GM18517 (cell line): Measurements from ENCODE around the gene YLPM1.

ENCODE experiments used
- ATAC-seq: cut with Tn5 transposase; IDR thresholded peaks from one replicate; pipeline ENCODE4 v1.9.1; 2021; ENCODE audit warnings: mild to moderate bottlenecking, moderate library complexity; ENCODE audit not compliant: unreplicated experiment

The YLPM1 gene

DNA sequence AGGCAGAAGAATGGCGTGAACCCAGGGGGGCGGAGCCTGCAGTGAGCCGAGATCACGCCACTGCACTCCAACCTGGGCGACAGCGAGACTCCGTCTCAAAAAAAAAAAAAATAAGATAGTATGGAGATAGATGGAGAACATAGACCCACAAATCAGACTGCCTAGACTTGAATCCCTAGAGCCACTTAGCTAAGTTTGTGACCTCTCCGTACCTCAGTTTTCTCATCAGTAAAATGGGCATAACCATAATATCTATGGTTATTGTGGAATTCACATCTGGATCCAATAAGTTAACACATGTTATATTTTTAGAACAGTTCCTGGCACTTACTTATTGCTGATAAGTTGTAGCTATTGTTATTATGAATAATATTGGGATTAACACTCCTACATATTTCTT, 105.6 kb downstream of the YLPM1 start:
- ATAC-seq, result no peak

DNA sequence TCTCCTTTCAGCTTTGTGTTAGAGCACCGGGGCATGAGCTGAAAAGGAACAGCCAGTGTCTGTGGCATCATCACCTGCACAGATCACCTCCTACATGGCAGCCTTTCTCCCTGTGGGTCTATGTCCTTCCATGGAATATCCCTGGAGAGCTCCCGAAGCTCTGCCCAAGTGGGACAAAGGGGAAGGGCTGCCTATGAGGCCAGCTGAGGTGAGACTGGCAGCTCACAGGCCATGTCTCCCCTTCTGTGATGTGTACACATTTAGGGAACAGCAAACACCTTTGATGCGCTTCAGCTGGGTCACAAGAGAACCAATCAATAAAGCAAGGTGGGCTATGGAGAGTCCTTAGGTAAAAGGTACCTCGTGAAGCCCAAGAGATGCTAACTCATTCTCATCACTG, 108.7 kb downstream of the YLPM1 start:
- no peak for ATAC-seq

DNA sequence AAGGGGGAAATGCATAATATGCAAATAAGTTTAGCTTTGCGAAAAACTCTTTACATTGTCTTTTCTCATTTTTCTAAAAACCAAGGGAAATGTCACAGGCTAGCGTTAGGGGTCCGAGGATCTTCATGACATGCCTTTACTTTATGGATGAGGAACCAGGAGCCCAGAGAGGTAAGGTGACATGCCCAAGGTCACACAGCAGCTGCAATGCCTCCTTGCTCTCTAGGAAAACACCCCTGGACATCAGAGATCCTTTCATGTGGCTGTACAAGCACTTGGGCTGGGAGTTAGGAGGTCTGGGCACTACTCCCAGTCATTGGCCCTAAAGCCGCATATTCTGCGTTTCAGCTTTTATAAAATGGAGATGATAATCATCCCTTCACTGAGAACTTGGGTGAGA, 112.1 kb downstream of the YLPM1 start:
- no peak for ATAC-seq

DNA sequence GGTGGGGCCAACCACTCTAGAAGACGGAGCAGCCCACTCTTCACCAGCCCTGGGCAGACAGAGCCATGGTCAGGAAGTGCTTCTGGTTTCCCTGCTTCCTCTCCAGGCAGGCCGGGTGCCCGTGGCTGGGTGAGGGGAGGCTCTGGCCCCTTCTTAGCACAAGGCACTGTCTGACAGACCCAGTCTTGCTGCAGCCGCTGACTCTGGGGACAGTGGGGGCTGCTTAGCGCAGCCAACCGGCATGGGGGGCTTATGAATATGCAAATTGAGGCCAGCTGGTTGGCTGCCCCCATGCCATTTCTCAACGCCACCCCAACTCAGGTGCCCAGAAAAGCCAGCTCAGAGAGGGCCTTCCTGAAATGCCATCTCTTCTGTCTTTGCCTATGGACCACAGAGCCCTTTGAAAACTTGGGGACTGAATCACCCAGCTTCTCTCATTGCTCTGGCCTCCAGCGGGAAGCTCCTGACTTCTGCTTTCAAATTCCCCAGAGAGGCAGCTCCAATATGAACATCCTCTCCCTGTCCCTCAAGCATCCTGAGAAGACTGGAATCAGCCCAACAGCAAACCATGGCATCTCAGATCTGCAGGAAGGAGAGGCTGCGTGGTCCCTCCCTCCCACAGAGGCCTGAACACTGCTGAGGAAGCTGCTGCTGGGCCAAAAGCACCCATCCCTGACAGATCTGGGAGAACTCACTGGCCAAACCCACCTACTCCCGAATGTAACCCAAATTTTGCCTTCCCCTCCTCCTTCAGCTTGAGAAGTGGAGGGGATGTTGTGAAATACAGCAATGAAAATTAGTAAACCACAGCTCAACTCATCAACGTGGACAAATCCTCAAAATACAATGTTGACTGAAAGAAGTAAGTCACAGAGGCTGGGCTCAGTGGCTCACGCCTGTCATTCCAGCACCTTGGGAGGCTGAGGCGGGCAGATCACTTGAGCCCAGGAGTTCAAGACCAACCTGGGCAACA, 113.1 kb downstream of the YLPM1 start, which contains the start of gene PROX2:
TSS of gene PROX2 (minus strand) at position 205 of the 973 bp plus-strand sequence. CDS start 12,311 bp downstream, outside the sequence.
- ATAC-seq, result no peak

DNA sequence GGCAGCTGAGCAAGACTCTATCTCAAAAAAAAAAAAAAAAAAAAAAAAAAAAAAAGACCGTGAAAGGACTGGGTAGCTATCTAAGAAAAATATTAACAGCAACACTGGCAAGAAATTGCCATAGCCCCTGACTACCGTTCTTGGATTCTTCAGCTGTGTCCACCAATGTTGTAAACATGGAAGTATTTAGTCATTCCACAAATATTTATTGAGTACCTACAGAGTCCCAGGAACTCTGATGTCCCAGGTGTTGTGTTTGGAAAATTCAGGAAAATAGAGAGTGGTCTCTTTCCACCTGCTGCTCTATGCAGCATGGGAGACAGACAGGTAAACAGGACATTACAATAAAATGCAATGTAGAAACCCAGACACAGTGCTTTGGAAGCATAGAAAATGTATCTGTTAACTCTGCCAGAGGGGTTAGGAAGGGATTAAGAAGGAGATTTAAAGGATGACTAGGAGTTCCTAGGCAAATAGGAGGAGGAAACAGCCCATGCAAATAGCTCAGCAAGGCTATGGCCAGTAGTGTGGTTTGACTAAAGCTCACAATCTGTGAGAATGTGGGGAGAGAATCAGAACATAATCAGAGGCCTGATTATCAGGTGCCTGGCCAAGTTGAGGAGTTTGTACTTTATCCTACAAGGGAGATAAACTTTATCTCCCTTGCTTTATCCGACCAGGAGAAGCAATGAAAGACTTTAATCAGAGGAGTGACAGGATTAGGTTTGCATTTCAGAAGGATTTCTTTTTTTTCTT, 116.5 kb downstream of the YLPM1 start:
- no peak for ATAC-seq

DNA sequence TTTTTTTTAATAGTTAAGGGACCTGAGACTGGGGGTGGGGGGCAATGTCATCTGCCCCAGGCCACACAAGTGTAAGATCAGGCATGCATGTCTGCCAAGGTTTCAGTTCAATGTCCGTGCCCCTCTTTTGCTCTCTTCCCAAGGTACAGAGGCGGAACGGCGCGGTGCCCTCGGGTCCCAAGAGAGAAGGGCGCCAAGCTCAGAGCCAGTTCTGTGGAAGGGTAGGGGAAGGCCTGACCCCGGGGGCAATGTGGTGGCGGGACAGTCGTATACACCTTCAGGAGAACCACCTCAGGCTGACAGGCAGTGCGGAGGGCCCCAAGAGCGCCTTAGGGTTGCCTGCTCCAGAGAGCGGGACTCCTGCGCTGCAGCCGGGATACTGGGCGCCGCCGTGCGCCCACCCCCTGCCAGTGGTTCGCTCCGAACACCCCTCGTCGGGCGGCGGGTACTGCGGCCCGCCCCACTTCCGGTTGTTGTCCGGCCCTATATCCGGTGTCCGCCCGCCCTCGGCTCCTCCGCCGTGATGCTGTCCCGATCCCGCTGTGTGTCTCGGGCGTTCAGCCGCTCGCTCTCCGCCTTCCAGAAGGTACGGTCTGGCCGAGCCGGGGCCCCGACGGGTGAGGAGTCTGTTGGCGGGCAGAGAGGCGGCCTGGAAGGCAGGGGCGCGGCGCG, 118.5 kb downstream of the YLPM1 start, which contains the start of gene DLST:
TSS of gene DLST (plus strand) at position 486 of the 672 bp plus-strand sequence. CDS start at position 524, 38 bp downstream.
- peak; percentile 76 for ATAC-seq

DNA sequence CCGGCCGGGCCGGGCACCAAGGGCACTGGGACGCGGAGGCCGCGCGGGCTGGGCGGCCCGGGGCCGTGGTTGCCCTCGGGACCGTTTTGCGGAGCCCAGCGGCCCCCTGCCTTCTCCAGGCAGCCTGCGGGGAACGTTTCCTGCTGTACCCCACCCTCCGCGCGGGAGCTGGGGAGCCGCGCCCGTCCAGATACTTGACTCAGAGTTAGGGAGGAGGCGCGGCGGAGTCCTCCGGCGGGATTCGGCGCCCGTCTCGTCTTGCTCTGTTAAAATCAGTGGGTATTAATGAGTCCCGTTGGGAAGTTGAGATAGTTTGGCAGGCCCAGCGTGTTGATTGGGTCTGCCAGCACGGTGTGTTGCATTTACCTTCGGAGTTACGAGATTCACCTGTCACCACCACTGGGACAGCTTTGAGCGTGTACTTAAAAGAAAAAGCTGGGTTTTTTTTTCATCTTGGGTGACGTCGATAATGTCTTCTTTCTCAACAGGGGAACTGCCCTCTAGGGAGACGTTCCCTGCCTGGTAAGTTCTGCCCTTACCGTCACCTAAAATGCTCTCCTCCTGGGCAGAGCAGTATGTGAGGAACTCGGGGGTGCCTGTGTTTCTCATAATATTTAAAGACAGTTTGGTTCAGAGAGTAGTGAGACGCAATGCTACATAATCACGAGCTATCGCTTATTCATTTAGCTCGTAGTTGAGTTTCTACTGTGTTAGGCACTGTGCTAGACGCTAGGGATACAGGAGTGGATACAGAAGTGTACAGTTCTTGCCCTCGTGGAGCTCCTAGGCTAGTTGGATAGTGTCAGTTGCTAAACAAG, 119.2 kb downstream of the YLPM1 start:
- peak; percentile 44 for ATAC-seq
